ENCODE results near the gene PCK2. TPM values are rescaled to one million over a fixed set of nuclear protein-coding genes. Genes with fewer than 3 reads are reported as not detected.
"Not testable (repeated sequence)": the region's sequence is repeated elsewhere in the genome, so short reads cannot be mapped to it uniquely, and the experiment has no call there.

PCK2 gene
- total RNA-seq, result 11.9 TPM

GRCh38 chr14:24093901-24094840 lies at the start of gene PCK2:
TSS of gene PCK2 (plus strand) at chr14:24094311. CDS start at chr14:24094406, 95 bp downstream.
- intact Hi-C loops (cut with DNase I), result no loop called here
- peak; percentile 92 for DNase-seq (ENCODE audit: low spot score)
- peak; percentile 94 for ATAC-seq

GRCh38 chr14:24049002-24049401 lies 45.1 kb upstream of the PCK2 start:
- ATAC-seq; DNase-seq (ENCODE audit: low spot score); intact Hi-C loops (cut with DNase I): not testable (repeated sequence)

- DNase-seq (ENCODE audit: low spot score); intact Hi-C loops (cut with DNase I); ATAC-seq: not testable (repeated sequence)
Observed at GRCh38 chr14:24050753-24051152, 43.4 kb upstream of the PCK2 start.

GRCh38 chr14:24051176-24051788 lies 42.8 kb upstream of the PCK2 start:
- intact Hi-C loops (cut with DNase I), result no loop called here
- DNase-seq (ENCODE audit: low spot score), result no peak
- ATAC-seq, result peak; percentile 22

- DNase-seq (ENCODE audit: low spot score) (no peak), ATAC-seq (peak; percentile 86)
- intact Hi-C loops (cut with DNase I), result no loop called here
Observed at GRCh38 chr14:24051789-24052655, 42.1 kb upstream of the PCK2 start, which contains the start of gene CARMIL3. TSS of gene CARMIL3 (plus strand) at chr14:24052009. CDS start at chr14:24052154, 145 bp downstream.

GRCh38 chr14:24052656-24053547 lies 41.2 kb upstream of the PCK2 start:
- ATAC-seq, result no peak
- peak; percentile 15 for DNase-seq (ENCODE audit: low spot score)
- intact Hi-C loops (cut with DNase I), result no loop called here

GRCh38 chr14:24053548-24054323 lies 40.4 kb upstream of the PCK2 start:
- intact Hi-C loops (cut with DNase I), result no loop called here
- DNase-seq (ENCODE audit: low spot score) (peak; percentile 47), ATAC-seq (no peak)

GRCh38 chr14:24054324-24054641 lies 39.8 kb upstream of the PCK2 start:
- DNase-seq (ENCODE audit: low spot score) (no peak), ATAC-seq (no peak)
- intact Hi-C loops (cut with DNase I), result no loop called here

GRCh38 chr14:24054646-24055045 lies 39.5 kb upstream of the PCK2 start:
- intact Hi-C loops (cut with DNase I), result loop anchor here (5.0 kb wide), 1 partner anchor 43 kb away; no protein-coding TSS in a partner anchor
- DNase-seq (ENCODE audit: low spot score) (no peak), ATAC-seq (no peak)

GRCh38 chr14:24055971-24056799 lies 37.9 kb upstream of the PCK2 start:
- DNase-seq (ENCODE audit: low spot score) (no peak), ATAC-seq (no peak)
- intact Hi-C loops (cut with DNase I), result loop anchor here (5.0 kb wide), 1 partner anchor 41 kb away; no protein-coding TSS in a partner anchor

GRCh38 chr14:24056800-24057184 lies 37.3 kb upstream of the PCK2 start:
- ATAC-seq (no peak), DNase-seq (ENCODE audit: low spot score) (no peak)
- intact Hi-C loops (cut with DNase I), result loop anchor here (5.0 kb wide), 1 partner anchor 41 kb away; no protein-coding TSS in a partner anchor

GRCh38 chr14:24057271-24057670 lies 36.8 kb upstream of the PCK2 start:
- ATAC-seq, result no peak
- no peak for DNase-seq (ENCODE audit: low spot score)
- intact Hi-C loops (cut with DNase I), result loop anchor here (5.0 kb wide), 1 partner anchor 40 kb away; no protein-coding TSS in a partner anchor

- ATAC-seq (no peak), DNase-seq (ENCODE audit: low spot score) (no peak)
- intact Hi-C loops (cut with DNase I), result loop anchor here (5.0 kb wide), 1 partner anchor 39 kb away; no protein-coding TSS in a partner anchor
Observed at GRCh38 chr14:24057867-24058259, 36.2 kb upstream of the PCK2 start.

GRCh38 chr14:24058260-24058950 lies 35.7 kb upstream of the PCK2 start:
- DNase-seq (ENCODE audit: low spot score) (peak; percentile 92), ATAC-seq (peak; percentile 73)
- intact Hi-C loops (cut with DNase I), result loop anchor here (5.0 kb wide), 1 partner anchor 39 kb away; no protein-coding TSS in a partner anchor

- ATAC-seq, result no peak
- no peak for DNase-seq (ENCODE audit: low spot score)
- intact Hi-C loops (cut with DNase I), result loop anchor here (5.0 kb wide), 1 partner anchor 38 kb away; no protein-coding TSS in a partner anchor
Observed at GRCh38 chr14:24058951-24059475, 35.1 kb upstream of the PCK2 start.

All from sciatic nerve (tissue), 2 donors.